ENCODE results near the gene ARHGEF39.

ARHGEF39 gene

DNA sequence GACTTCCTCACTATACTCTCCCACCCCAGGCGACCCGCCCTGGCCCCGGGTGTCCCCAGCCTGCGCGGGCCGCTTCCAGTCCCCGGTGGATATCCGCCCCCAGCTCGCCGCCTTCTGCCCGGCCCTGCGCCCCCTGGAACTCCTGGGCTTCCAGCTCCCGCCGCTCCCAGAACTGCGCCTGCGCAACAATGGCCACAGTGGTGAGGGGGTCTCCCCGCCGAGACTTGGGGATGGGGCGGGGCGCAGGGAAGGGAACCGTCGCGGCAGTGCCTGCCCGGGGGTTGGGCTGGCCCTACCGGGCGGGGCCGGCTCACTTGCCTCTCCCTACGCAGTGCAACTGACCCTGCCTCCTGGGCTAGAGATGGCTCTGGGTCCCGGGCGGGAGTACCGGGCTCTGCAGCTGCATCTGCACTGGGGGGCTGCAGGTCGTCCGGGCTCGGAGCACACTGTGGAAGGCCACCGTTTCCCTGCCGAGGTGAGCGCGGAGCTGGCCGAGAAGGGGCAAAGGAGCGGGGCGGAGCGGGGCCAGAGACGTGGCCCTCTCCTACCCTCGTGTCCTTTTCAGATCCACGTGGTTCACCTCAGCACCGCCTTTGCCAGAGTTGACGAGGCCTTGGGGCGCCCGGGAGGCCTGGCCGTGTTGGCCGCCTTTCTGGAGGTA lies 10.9 kb upstream of the ARHGEF39 start:
- H3K4me3 ChIP-seq (replicated peaks; ENCODE audit: low read depth, low read length), result peak overlapping the region; percentile 36
- TF ChIP-seq, protein P1, sequence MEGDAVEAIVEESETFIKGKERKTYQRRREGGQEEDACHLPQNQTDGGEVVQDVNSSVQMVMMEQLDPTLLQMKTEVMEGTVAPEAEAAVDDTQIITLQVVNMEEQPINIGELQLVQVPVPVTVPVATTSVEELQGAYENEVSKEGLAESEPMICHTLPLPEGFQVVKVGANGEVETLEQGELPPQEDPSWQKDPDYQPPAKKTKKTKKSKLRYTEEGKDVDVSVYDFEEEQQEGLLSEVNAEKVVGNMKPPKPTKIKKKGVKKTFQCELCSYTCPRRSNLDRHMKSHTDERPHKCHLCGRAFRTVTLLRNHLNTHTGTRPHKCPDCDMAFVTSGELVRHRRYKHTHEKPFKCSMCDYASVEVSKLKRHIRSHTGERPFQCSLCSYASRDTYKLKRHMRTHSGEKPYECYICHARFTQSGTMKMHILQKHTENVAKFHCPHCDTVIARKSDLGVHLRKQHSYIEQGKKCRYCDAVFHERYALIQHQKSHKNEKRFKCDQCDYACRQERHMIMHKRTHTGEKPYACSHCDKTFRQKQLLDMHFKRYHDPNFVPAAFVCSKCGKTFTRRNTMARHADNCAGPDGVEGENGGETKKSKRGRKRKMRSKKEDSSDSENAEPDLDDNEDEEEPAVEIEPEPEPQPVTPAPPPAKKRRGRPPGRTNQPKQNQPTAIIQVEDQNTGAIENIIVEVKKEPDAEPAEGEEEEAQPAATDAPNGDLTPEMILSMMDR (IDR thresholded peaks at IDR 0.05; ENCODE audit: low read depth, low read length, missing control alignments), result no peak
- no peak for DNase-seq (ENCODE audit: extremely low read depth, low read depth)

DNA sequence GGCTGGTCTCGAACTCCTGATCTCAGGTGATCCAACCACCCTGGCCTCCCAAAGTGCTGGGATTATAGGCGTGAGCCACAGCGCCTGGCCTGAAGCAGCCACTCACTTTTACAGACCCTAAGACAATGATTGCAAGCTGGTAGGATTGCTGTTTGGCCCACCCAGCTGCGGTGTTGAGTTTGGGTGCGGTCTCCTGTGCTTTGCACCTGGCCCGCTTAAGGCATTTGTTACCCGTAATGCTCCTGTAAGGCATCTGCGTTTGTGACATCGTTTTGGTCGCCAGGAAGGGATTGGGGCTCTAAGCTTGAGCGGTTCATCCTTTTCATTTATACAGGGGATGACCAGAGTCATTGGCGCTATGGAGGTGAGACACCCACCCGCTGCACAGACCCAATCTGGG lies 10.2 kb upstream of the ARHGEF39 start:
- no peak for DNase-seq (ENCODE audit: extremely low read depth, low read depth)
- TF ChIP-seq, protein P1 (IDR thresholded peaks at IDR 0.05; ENCODE audit: low read depth, low read length, missing control alignments), result no peak
- no peak overlapping the region for H3K4me3 ChIP-seq (replicated peaks; ENCODE audit: low read depth, low read length)

DNA sequence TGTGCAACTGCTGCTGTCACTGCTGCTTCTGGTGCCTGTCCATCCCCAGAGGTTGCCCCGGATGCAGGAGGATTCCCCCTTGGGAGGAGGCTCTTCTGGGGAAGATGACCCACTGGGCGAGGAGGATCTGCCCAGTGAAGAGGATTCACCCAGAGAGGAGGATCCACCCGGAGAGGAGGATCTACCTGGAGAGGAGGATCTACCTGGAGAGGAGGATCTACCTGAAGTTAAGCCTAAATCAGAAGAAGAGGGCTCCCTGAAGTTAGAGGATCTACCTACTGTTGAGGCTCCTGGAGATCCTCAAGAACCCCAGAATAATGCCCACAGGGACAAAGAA lies 9.0 kb upstream of the ARHGEF39 start:
- TF ChIP-seq, protein P1 (IDR thresholded peaks at IDR 0.05; ENCODE audit: low read depth, low read length, missing control alignments), result no peak
- H3K4me3 ChIP-seq (replicated peaks; ENCODE audit: low read depth, low read length), result no peak overlapping the region
- no peak for DNase-seq (ENCODE audit: extremely low read depth, low read depth)

DNA sequence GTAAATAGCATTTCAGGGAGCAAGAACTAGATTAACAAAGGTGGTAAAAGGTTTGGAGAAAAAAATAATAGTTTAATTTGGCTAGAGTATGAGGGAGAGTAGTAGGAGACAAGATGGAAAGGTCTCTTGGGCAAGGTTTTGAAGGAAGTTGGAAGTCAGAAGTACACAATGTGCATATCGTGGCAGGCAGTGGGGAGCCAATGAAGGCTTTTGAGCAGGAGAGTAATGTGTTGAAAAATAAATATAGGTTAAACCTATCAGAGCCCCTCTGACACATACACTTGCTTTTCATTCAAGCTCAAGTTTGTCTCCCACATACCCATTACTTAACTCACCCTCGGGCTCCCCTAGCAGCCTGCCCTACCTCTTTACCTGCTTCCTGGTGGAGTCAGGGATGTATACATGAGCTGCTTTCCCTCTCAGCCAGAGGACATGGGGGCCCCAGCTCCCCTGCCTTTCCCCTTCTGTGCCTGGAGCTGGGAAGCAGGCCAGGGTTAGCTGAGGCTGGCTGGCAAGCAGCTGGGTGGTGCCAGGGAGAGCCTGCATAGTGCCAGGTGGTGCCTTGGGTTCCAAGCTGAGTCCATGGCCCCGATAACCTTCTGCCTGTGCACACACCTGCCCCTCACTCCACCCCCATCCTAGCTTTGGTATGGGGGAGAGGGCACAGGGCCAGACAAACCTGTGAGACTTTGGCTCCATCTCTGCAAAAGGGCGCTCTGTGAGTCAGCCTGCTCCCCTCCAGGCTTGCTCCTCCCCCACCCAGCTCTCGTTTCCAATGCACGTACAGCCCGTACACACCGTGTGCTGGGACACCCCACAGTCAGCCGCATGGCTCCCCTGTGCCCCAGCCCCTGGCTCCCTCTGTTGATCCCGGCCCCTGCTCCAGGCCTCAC lies 8.4 kb upstream of the ARHGEF39 start, which contains the start of gene CA9:
Gene CA9 (plus strand): TSS at position 797 of the 893 bp plus-strand sequence. CDS start 32 bp downstream, at position 829.
- TF ChIP-seq, protein P1 (IDR thresholded peaks at IDR 0.05; ENCODE audit: low read depth, low read length, missing control alignments), result no peak
- no peak for DNase-seq (ENCODE audit: extremely low read depth, low read depth)
- no peak within 1 kb of the TSS for H3K4me3 ChIP-seq (replicated peaks; ENCODE audit: low read depth, low read length)

DNA sequence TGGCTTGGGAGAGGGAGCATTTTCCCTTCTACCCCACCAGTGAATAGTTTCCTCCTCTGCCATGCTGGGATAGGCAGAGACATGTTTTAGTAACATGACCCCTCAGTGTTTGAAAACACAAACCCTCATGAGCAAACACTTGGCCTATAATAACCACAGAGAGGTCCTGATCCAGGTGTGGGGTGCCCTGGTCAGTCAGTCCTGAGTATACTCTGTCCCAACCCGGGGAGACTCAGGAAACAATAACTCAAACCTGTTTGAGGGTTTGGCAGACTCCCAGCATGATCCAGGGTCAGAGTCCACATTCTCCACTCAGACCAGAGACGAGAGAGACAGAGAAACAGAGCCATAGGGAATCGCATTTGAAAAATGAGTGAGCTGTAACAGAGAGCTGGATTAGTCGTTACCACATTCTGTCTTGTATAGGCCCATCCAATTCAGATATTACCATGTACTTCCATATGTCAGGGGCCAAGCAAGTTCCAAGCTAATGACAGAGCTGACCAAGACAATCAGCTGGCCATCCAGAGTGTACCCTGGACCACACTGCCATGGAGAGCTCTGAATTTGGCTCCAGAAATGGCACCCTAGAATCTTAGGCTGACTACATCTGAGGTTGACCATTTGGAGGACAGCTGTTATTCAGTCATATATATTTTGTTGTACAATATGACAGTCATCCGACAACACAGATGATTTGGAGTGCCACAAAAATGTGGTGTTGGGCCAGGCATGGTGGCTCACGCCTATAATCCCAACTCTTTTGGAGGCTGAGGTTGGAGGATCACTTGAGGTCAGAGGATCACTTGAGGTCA lies 4.5 kb upstream of the ARHGEF39 start:
- TF ChIP-seq, protein P1 (IDR thresholded peaks at IDR 0.05; ENCODE audit: low read depth, low read length, missing control alignments), result no peak
- H3K4me3 ChIP-seq (replicated peaks; ENCODE audit: low read depth, low read length), result no peak overlapping the region

DNA sequence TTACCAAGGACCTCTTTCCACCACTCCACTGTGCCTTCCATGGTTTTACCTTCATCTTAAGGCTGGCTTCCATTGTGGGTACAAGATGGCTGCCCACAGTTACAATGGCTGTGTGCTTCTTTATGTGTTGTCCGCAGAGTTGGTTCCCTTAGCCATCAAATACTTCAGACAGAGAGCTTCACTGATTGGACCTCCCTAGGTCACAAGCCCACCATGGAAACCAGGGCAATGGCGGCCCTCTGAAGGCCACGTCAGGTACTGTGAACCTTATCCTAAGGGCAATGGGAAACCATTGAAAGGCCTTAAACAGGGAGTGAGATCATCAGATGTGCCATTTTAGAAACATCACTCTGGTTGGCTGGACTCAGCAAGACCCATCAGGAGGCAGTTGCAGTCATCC lies 2.9 kb upstream of the ARHGEF39 start:
- TF ChIP-seq, protein P1 (IDR thresholded peaks at IDR 0.05; ENCODE audit: low read depth, low read length, missing control alignments), result no peak
- no peak overlapping the region for H3K4me3 ChIP-seq (replicated peaks; ENCODE audit: low read depth, low read length)
- DNase-seq (ENCODE audit: extremely low read depth, low read depth), result no peak

More for the DNA sequence above, 4.5 kb upstream of the ARHGEF39 start:
- no peak for DNase-seq (ENCODE audit: extremely low read depth, low read depth)
